Esophagus squamous epithelium (tissue), 5 donors: Measurements from ENCODE around the gene ARHGAP40. TPM values are rescaled to one million over a fixed set of nuclear protein-coding genes. Genes with fewer than 3 reads are reported as not detected.

ENCODE experiments used
- DNase-seq: peaks from one replicate; lab custom pipeline; 2025; lab: John Stamatoyannopoulos, UW
- H3K27ac ChIP-seq, 4 donors: fragments of 200-600 bp; sonication (generic); one replicate each; pipeline ENCODE4 v1.5.1; 2016 to 2019; ENCODE audit warnings: mild to moderate bottlenecking in 1 of 4
- H3K27me3 ChIP-seq, 4 donors: fragments of 200-600 bp; sonication (generic); 1 replicate in 3 of 4; 2 replicates in 1 of 4; pipeline versions ENCODE4 v1.5.1 to v1.6.0; 2017 to 2021; ENCODE audit warnings: antibody characterized with exemption in 1 of 4
- H3K36me3 ChIP-seq, 3 donors: fragments of 200-600 bp; sonication (generic); one replicate each; pipeline ENCODE4 v1.5.1; 2016 to 2019
- H3K4me1 ChIP-seq, 3 donors: fragments of 200-600 bp; sonication (generic); one replicate each; pipeline ENCODE4 v1.5.1; 2017 to 2019
- H3K4me3 ChIP-seq, 4 donors: fragments of 200-600 bp; sonication (generic); 1 replicate in 3 of 4; 2 replicates in 1 of 4; pipeline ENCODE4 v1.5.1; 2016 to 2019; ENCODE audit warnings: mild to moderate bottlenecking in 2 of 4, moderate library complexity in 1 of 4
- H3K9me3 ChIP-seq, 3 donors: fragments of 200-600 bp; sonication (generic); one replicate each; pipeline ENCODE4 v1.5.1; 2016 to 2019
- POLR2A ChIP-seq, 4 donors: fragments of 450-650 bp; IDR thresholded peaks; one replicate each; pipeline ENCODE4 v1.6.1; 2017; ENCODE audit warnings: antibody characterized with exemption in 4 of 4, mild to moderate bottlenecking in 4 of 4, moderate library complexity in 3 of 4
- WGBS, 2 donors: methylation state at CpG; one replicate each; pipeline ENCODE4 v1.1.5; 2018; 5-methylcytosine and 5-hydroxymethylcytosine counted together
- intact Hi-C: fragments of 100-400 bp; cut with DNase I; formaldehyde crosslinking; loops from one replicate; pipeline ENCODE4 v1.15.0; 2022
- total RNA-seq, 4 donors: library from RNA; depleted of rRNA; stranded (reverse); fragments of >200 nt; gene quantifications; one replicate each; pipeline ENCODE4 v1.1.0, GENCODE V29; 2016
- TF ChIP-seq, protein P1 (sequence below), 6 experiments: fragments of 450-650 bp in 4 of 6; fragments of 200-600 bp in 2 of 6; sonication (generic) in 2 of 6; IDR thresholded peaks; one replicate each; pipeline ENCODE4 v1.5.1; 2016 to 2019; ENCODE audit warnings: antibody characterized with exemption in 6 of 6, mild to moderate bottlenecking in 4 of 6, moderate library complexity in 4 of 6
- donor health status: DM: yes; HTN: yes; CAD: no.

The ARHGAP40 gene
- total RNA-seq, 4 donors from 2014 or later, result 4.7 to 14.8 (median 12.4) TPM

DNA sequence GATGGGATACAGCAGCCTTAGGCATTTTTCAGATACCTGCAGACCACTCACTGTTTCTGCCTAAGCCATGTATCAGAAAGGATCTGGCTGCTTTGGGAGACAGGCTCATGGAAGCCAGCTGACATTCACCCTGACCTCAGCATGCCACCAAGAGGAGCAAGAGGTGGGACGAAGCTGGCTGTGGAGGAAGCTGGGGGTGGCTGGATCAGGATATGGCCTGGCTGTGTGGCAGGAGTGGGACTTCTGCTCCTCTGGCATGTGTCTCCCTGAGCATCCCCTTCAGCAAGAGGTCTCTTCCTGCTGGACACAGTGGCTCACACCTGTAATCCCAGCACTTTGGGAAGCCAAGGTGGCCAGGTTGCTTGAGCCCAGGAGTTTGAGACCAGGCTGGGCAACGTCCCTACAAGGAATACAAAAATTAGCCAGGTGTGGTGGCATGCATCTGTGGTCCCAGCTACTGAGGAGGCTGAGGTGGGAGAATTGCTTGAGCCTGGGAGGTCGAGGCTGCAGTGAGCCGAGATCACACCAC is 19.7 kb upstream of the ARHGAP40 start:
- intact Hi-C loops, result no loop called here
- no peak for TF ChIP-seq POLR2A (IDR thresholded peaks at IDR 0.05)
- TF ChIP-seq, protein P1, sequence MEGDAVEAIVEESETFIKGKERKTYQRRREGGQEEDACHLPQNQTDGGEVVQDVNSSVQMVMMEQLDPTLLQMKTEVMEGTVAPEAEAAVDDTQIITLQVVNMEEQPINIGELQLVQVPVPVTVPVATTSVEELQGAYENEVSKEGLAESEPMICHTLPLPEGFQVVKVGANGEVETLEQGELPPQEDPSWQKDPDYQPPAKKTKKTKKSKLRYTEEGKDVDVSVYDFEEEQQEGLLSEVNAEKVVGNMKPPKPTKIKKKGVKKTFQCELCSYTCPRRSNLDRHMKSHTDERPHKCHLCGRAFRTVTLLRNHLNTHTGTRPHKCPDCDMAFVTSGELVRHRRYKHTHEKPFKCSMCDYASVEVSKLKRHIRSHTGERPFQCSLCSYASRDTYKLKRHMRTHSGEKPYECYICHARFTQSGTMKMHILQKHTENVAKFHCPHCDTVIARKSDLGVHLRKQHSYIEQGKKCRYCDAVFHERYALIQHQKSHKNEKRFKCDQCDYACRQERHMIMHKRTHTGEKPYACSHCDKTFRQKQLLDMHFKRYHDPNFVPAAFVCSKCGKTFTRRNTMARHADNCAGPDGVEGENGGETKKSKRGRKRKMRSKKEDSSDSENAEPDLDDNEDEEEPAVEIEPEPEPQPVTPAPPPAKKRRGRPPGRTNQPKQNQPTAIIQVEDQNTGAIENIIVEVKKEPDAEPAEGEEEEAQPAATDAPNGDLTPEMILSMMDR (IDR thresholded peaks at IDR 0.05), result no peak
- DNase-seq, result no peak
- Histone ChIP-seq H3K9me3 (no peaks in the 10 kb centered on the region), H3K27ac (no peak overlapping the region), H3K4me1 (peaks cover 0 to 8% (median 0%) of the 10 kb centered on the region in 3 donors), H3K4me3 (no peak overlapping the region), H3K27me3 (peaks cover 0 to 28% (median 0%) of the 10 kb centered on the region in 4 donors), H3K36me3 (peaks cover 0 to 10% (median 0%) of the 10 kb centered on the region in 3 donors)
- WGBS, 2 donors, result 69 to 76% methylated on average over 3 of the region's 4 CpGs

DNA sequence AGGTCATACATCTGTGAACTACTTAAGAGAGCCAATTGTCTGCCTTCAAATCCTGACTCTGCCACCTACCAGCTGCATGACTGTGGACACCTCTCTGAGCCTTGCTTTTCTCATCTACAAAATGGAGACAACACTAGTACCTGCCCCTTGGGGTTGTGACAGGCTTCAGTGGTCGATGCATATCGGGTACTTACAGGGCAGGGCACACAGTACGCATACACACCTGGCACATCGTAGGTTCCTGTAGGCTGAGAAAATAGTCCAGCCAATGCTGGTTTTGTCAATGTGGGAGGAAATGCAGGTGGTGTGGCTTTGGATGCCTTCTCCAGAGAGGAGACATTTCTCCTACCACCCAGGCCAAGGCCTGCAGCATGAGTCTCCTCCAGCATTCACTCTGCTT is 18.3 kb upstream of the ARHGAP40 start:
- no peak for DNase-seq
- Histone ChIP-seq H3K27ac (no peak overlapping the region), H3K4me3 (no peak overlapping the region), H3K4me1 (peaks cover 0 to 8% (median 0%) of the 10 kb centered on the region in 3 donors), H3K27me3 (peaks cover 0 to 35% (median 0%) of the 10 kb centered on the region in 4 donors), H3K36me3 (no peaks in the 10 kb centered on the region), H3K9me3 (no peaks in the 10 kb centered on the region)
- TF ChIP-seq, protein P1 (IDR thresholded peaks at IDR 0.05), result no peak
- no peak for TF ChIP-seq POLR2A (IDR thresholded peaks at IDR 0.05)
- WGBS, 2 donors, result 80% methylated on average over 2 of the region's 4 CpGs; no CpG with 5 or more reads in 1 of the 2 donors
- intact Hi-C loops, result no loop called here

DNA sequence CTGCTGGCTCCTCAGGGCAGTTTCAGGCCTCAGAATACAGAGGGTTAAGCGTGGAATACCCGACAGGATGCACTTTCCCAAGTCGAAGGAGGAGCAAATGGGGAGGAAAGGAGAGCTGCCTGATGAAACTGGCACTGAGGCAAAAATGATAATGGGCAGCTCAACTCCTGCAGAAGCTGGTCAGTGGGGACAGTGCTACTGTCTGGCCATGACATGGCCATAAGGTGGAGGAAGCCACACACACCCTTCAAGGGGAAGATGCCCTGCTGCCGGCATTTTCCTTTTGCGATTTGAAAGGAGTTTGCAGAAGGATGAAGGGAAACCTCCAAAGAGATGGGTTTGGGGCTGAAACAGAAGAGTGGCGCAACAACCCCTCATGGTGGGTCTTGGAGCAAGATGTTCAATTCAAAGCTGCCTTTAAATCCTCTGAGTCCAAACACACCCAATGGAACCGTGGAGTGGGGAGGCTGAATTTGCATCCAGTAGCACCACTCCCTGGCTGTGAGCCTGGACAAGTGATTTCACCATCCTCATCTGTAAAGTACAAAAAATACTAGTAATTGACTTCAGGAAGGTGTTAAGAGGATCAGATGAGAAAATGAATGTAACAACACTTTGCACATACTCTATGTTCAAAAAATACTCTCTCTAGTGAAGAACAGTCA is 17.4 kb upstream of the ARHGAP40 start:
- intact Hi-C loops, result no loop called here
- no peak for DNase-seq
- H3K4me3 ChIP-seq, result no peak overlapping the region
- no peaks in the 10 kb centered on the region for H3K36me3 ChIP-seq
- peaks cover 0 to 44% (median 0%) of the 10 kb centered on the region in 4 donors for H3K27me3 ChIP-seq
- WGBS, 2 donors, result 45 to 52% methylated on average over 7 of the region's 7 CpGs
- no peak for TF ChIP-seq POLR2A (IDR thresholded peaks at IDR 0.05)
- TF ChIP-seq, protein P1 (IDR thresholded peaks at IDR 0.05), result no peak
- no peaks in the 10 kb centered on the region for H3K9me3 ChIP-seq
- no peak overlapping the region for H3K27ac ChIP-seq
- H3K4me1 ChIP-seq, result peaks cover 0 to 8% (median 0%) of the 10 kb centered on the region in 3 donors

DNA sequence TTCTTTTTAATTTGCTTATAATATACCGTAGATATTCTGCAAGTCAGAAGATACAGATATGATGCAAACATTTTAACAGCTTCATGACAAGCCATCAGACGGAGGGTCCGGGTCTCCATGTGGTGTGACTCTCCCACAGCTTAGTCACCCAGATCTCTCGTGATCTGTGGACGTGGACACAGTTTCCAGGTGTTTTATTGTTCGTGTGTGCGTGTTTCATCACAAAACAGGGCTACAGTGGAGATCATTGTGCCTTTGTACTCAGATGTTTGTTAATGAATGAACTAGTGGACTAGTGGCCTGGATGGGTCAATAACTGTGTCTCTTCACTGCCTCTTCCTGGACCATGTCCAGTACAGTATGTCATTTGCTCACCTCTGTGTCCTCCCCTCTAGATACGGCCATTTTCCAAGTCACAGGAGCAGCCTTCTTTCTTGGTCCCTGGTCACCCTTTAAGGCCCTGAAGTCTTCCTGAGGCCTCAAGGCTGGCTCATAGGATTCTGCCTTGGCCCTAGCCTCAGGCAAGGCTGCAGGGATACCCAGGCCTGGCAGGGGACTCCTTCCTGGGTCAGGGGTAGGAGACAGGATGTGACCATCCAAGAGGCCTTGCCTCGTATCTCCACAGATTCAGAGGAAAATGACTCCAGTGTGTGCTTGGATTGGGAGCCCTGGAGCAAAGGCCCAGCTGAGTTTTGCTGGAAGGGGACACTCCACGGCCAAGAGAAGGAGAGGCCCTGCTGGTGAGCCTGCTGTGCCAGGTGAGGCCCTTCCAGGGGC is 16.0 kb upstream of the ARHGAP40 start:
- Histone ChIP-seq H3K36me3 (no peaks in the 10 kb centered on the region), H3K9me3 (no peaks in the 10 kb centered on the region), H3K27ac (no peak overlapping the region), H3K4me3 (no peak overlapping the region), H3K4me1 (peaks cover 0 to 8% (median 0%) of the 10 kb centered on the region in 3 donors), H3K27me3 (peaks cover 0 to 47% (median 0%) of the 10 kb centered on the region in 4 donors)
- 78 to 84% methylated on average over 7 to 10 of the region's 10 CpGs for WGBS, 2 donors
- no peak for TF ChIP-seq POLR2A (IDR thresholded peaks at IDR 0.05)
- TF ChIP-seq, protein P1 (IDR thresholded peaks at IDR 0.05), result no peak
- intact Hi-C loops, result no loop called here
- DNase-seq, result no peak

DNA sequence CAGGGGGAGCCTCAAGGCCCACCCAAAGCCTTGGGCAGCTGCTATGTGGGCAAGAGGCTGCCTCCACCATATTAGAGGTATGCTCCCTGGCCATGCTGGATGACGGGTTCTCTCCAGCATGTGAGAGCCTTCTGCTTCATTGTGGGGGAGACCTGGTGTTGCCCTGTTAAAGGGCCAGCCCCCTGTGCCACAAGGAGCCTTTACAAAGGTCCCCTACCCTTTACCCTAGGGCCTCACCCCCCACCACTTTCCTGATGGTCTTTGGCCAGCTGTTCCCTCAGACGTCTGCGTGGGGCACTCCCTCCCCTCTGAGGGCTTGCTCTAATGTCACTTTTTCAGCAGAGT is 15.5 kb upstream of the ARHGAP40 start:
- Histone ChIP-seq H3K4me1 (peaks cover 0 to 2% (median 0%) of the 10 kb centered on the region in 3 donors), H3K4me3 (no peak overlapping the region), H3K27ac (no peak overlapping the region), H3K36me3 (no peaks in the 10 kb centered on the region), H3K9me3 (no peaks in the 10 kb centered on the region), H3K27me3 (peaks cover 0 to 53% (median 0%) of the 10 kb centered on the region in 4 donors)
- TF ChIP-seq POLR2A (IDR thresholded peaks at IDR 0.05), result no peak
- TF ChIP-seq, protein P1 (IDR thresholded peaks at IDR 0.05), result no peak
- no peak for DNase-seq
- WGBS, 2 donors, result 53 to 60% methylated on average over 2 to 3 of the region's 3 CpGs
- intact Hi-C loops, result no loop called here
